Measurements from ENCODE around the gene TEX19. TPM values are rescaled to one million over a fixed set of nuclear protein-coding genes. Genes with fewer than 3 reads are reported as not detected.

The TEX19 gene
- total RNA-seq, 4 donors from 2014 or later = not detected

DNA sequence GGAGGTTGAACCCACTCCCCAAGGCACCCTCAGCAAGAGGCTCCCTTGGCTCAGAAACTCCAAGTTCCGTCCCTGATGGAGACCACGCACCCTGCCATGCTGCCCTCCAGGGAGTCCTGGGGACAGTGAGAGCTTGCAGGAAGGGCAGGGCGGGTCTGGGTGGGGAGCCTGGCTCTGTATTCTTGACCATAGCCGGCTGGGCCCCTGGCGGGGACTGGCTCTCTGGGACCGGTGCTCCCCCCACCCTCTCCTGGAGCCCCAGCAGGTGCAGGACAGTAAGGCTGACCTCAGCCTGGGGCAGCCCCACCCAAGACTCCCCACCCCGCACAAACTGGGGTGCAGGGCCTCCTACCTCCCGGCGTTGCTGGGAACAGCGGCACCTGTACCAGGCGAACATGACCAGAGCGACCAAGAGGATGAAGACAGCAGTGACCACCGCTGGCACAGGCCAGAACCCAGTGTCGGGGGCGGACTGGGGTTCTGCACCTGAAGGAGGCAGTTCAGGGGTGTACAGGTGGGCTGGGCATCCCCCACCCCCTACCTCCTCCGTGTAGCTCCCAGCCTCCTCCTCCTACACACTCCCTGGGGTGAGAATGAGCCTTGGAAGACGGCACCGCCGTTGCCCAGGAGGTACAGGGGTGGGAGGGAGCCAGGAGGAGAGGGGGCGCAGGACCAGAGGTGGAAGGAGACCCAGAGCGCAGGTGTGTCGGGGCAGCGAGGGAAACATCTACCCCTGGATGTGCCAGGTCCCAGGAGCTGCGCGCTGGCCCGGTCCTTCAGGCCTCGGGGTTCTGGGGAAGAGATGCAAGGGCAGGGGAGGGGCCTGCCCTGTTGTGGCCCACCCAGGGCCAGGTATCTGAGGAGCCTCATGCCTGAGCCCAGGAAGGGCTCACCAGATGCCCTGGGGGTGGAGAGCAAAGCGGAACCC, 36.3 kb upstream of the TEX19 start:
- Histone ChIP-seq H3K36me3 (peaks cover 0 to 21% (median 0%) of the 10 kb centered on the region in 4 donors), H3K4me3 (no peak overlapping the region), H3K27ac (replicated peaks in 1 of 4) (no peak overlapping the region), H3K9me3 (no peaks in the 10 kb centered on the region), H3K27me3 (peaks cover 0 to 40% (median 0%) of the 10 kb centered on the region in 4 donors), H3K4me1 (peaks cover 6 to 14% (median 8%) of the 10 kb centered on the region in 4 donors)
- DNase-seq (ENCODE audit: extremely low spot score) = no peak
- intact Hi-C loops (cut with DNase I) = no loop called here
- TF ChIP-seq, protein P1, sequence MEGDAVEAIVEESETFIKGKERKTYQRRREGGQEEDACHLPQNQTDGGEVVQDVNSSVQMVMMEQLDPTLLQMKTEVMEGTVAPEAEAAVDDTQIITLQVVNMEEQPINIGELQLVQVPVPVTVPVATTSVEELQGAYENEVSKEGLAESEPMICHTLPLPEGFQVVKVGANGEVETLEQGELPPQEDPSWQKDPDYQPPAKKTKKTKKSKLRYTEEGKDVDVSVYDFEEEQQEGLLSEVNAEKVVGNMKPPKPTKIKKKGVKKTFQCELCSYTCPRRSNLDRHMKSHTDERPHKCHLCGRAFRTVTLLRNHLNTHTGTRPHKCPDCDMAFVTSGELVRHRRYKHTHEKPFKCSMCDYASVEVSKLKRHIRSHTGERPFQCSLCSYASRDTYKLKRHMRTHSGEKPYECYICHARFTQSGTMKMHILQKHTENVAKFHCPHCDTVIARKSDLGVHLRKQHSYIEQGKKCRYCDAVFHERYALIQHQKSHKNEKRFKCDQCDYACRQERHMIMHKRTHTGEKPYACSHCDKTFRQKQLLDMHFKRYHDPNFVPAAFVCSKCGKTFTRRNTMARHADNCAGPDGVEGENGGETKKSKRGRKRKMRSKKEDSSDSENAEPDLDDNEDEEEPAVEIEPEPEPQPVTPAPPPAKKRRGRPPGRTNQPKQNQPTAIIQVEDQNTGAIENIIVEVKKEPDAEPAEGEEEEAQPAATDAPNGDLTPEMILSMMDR (IDR thresholded peaks at IDR 0.05) = no peak
- TF ChIP-seq POLR2A (IDR thresholded peaks at IDR 0.05; ENCODE audit: low read depth) (no peak), EP300 (IDR thresholded peaks at IDR 0.05) (no peak), POLR2AphosphoS5 (IDR thresholded peaks at IDR 0.05) (no peak)
- WGBS = 84% methylated on average over 21 of the region's 28 CpGs

DNA sequence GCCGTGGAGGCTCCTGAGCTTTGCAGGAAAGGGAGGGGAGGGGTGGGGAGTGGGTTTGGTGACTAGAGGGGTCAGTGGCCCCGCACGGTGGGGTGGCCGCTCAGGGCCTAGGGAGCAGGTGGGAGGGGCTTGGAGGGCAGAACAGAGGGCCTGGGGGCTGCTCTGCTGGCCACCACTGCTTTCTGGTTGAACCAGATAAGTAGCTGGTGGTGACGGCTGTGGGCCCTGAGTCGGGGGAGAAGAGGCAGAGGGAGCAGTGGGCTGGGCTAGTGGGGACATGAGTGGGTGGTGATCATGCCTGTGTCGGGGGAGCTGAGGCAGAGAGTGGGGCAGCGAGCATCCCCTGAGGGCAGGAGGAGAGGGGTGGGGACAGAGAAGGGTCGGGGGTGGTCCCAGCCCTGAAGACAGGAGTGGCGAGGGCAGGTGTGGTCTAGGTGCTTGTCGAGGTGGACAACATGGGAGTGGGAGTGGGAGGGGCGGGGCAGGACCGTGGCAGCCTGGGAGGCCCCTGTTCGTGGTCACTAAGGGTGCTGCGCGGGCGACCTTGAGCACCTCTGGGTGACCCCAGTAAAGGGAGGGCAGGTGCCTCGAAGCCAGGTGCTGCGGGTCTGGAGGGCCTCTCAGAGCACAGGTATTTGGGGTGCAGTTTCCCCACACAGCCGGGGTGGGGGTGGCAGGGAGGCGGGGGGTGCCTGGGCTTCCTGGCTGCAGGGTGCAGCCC, 35.4 kb upstream of the TEX19 start:
- H3K27ac ChIP-seq (replicated peaks in 1 of 4) = no peak overlapping the region
- no peaks in the 10 kb centered on the region for H3K9me3 ChIP-seq
- intact Hi-C loops (cut with DNase I) = no loop called here
- H3K36me3 ChIP-seq = peaks cover 0 to 21% (median 0%) of the 10 kb centered on the region in 4 donors
- no peak overlapping the region for H3K4me3 ChIP-seq
- H3K27me3 ChIP-seq = peaks cover 0 to 38% (median 0%) of the 10 kb centered on the region in 4 donors
- DNase-seq (ENCODE audit: extremely low spot score) = no peak
- WGBS = 68% methylated on average over 14 of the region's 21 CpGs
- H3K4me1 ChIP-seq = peaks cover 6 to 20% (median 11%) of the 10 kb centered on the region in 4 donors
- TF ChIP-seq, protein P1 (IDR thresholded peaks at IDR 0.05) = no peak
- no peak for TF ChIP-seq POLR2AphosphoS5 (IDR thresholded peaks at IDR 0.05)
- no peak for TF ChIP-seq POLR2A (IDR thresholded peaks at IDR 0.05; ENCODE audit: low read depth)
- no peak for TF ChIP-seq EP300 (IDR thresholded peaks at IDR 0.05)

DNA sequence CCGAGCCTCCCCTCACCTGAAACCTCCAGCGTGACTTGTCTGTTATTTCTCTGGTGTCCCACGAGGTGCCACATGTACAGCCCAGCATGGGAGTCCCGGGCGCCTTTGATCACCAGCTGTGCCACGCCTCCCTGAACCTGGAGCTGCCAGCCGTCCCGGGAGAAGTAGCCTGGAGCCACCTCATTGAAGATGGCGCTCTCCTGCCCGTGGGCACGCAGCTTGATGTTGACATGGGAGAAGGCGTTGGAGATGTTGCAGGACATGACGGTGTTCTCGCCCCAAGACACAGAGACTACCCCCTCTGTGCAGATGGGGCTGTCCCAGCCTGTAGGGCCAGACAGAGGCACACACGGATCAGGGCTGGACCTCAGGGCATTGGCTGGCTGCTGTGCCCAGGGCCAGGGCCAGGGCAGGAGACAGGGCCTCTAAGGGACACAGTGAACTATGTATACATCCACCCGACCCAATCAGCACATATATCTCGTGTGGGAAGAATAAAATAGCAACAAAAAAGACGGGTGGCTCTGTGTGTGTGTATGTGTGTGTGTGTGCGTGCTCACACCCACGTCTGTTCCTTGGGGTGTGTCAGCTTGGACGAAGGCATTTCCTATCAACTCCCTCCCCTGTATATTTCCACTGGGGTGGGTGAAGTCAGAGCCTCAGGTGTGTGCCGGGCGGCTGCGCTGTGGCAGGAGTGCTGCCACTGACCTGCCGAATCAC, 34.3 kb upstream of the TEX19 start:
- intact Hi-C loops (cut with DNase I) = no loop called here
- 81% methylated on average over 16 of the region's 25 CpGs for WGBS

More for the DNA sequence above, 34.3 kb upstream of the TEX19 start:
- Histone ChIP-seq H3K27ac (replicated peaks in 1 of 4) (no peak overlapping the region), H3K27me3 (peaks cover 0 to 42% (median 0%) of the 10 kb centered on the region in 4 donors), H3K36me3 (peaks cover 0 to 21% (median 0%) of the 10 kb centered on the region in 4 donors), H3K9me3 (no peaks in the 10 kb centered on the region), H3K4me3 (no peak overlapping the region), H3K4me1 (peaks cover 6 to 20% (median 12%) of the 10 kb centered on the region in 4 donors)
- TF ChIP-seq POLR2A (IDR thresholded peaks at IDR 0.05; ENCODE audit: low read depth) = no peak
- no peak for TF ChIP-seq POLR2AphosphoS5 (IDR thresholded peaks at IDR 0.05)
- TF ChIP-seq, protein P1 (IDR thresholded peaks at IDR 0.05) = no peak
- DNase-seq (ENCODE audit: extremely low spot score) = no peak

Measured in esophagus muscularis mucosa (tissue), 4 donors.